ENCODE data around the gene RRP7A.

GRCh38 chr22:42519525-42520401 is at the start of gene RRP7A:
- no peak for TF ChIP-seq CTCF (IDR thresholded peaks at IDR 0.05)
- no peak for TF ChIP-seq ZFX (IDR thresholded peaks at IDR 0.05; ENCODE audit: borderline replicate concordance)

Measured in 22Rv1 (cell line).